ENCODE results near the gene ADH1B.
"Not testable (repeated sequence)": the region's sequence is repeated elsewhere in the genome, so short reads cannot be mapped to it uniquely, and the experiment has no call there.

ADH1B gene

GRCh38 chr4:99323756-99324155 lies 2.6 kb upstream of the ADH1B start:
- H3K27ac ChIP-seq = no peak overlapping the region
- TF ChIP-seq CTCF (IDR thresholded peaks at IDR 0.05) (no peak), ZFX (IDR thresholded peaks at IDR 0.05; ENCODE audit: borderline replicate concordance) (no peak)

GRCh38 chr4:99317811-99318210 lies 3.4 kb downstream of the ADH1B start:
- H3K27ac ChIP-seq = not testable (repeated sequence)

GRCh38 chr4:99317354-99317753 lies 3.8 kb downstream of the ADH1B start:
- TF ChIP-seq ZFX (IDR thresholded peaks at IDR 0.05; ENCODE audit: borderline replicate concordance) (no peak), CTCF (IDR thresholded peaks at IDR 0.05) (no peak)

GRCh38 chr4:99315839-99316238 lies 5.4 kb downstream of the ADH1B start:
- TF ChIP-seq ZFX (IDR thresholded peaks at IDR 0.05; ENCODE audit: borderline replicate concordance) (no peak), CTCF (IDR thresholded peaks at IDR 0.05) (no peak)

More at GRCh38 chr4:99317354-99317753, 3.8 kb downstream of the ADH1B start:
- no peak overlapping the region for H3K27ac ChIP-seq

GRCh38 chr4:99314211-99314610 lies 7.0 kb downstream of the ADH1B start:
- no peak overlapping the region for H3K27ac ChIP-seq
- TF ChIP-seq CTCF (IDR thresholded peaks at IDR 0.05) = no peak
- no peak for TF ChIP-seq ZFX (IDR thresholded peaks at IDR 0.05; ENCODE audit: borderline replicate concordance)

More at GRCh38 chr4:99315839-99316238, 5.4 kb downstream of the ADH1B start:
- no peak overlapping the region for H3K27ac ChIP-seq

- TF ChIP-seq ZFX (IDR thresholded peaks at IDR 0.05; ENCODE audit: borderline replicate concordance) (no peak), CTCF (IDR thresholded peaks at IDR 0.05) (no peak)
- no peak overlapping the region for H3K27ac ChIP-seq
Observed at GRCh38 chr4:99310389-99310788, 10.8 kb downstream of the ADH1B start.

GRCh38 chr4:99305638-99306400 lies 15.4 kb downstream of the ADH1B start:
- TF ChIP-seq ZFX (IDR thresholded peaks at IDR 0.05; ENCODE audit: borderline replicate concordance) (no peak), CTCF (IDR thresholded peaks at IDR 0.05) (no peak)
- no peak overlapping the region for H3K27ac ChIP-seq
